HepG2 (cell line): ENCODE measurements around the gene OR6S1.

Experiments used
- CREB1 ChIP-seq, 2 experiments: fragments of 450-650 bp in 1 of 2; IDR thresholded peaks; 2 replicates each; pipeline ENCODE4 v1.6.1; 2016 to 2017; ENCODE audit warnings: control low read depth in 1 of 2, mild to moderate bottlenecking in 1 of 2, missing compliant biosample characterization in 1 of 2, missing genetic modification characterization in 1 of 2
- EHMT2 ChIP-seq: fragments of 200-600 bp; sonication (generic); IDR thresholded peaks from 2 replicates; pipeline ENCODE4 v1.7.0; 2017; ENCODE audit warnings: antibody characterized with exemption, low read depth, low read length, borderline replicate concordance
- SMAD9 ChIP-seq: sonication (generic); formaldehyde crosslinking; IDR thresholded peaks from 2 replicates; pipeline ENCODE4 v1.5.1; 2020; ENCODE audit warnings: mild to moderate bottlenecking, missing genetic modification reagents
- XRCC5 ChIP-seq: fragments of 200-400 bp; formaldehyde crosslinking; optimal IDR thresholded peaks from 2 replicates; pipeline ENCODE3; 2017; ENCODE audit warnings: mild to moderate bottlenecking, low read length
- ZNF274 ChIP-seq: sonication (generic); formaldehyde crosslinking; IDR thresholded peaks from 2 replicates; pipeline ENCODE4 v1.5.1; 2020; ENCODE audit warnings: mild to moderate bottlenecking, missing genetic modification reagents
- TF ChIP-seq, protein P1 (sequence below): sonication (generic); formaldehyde crosslinking; IDR thresholded peaks from 2 replicates; pipeline ENCODE4 v1.5.0; 2020; ENCODE audit warnings: mild to moderate bottlenecking, missing genetic modification reagents, moderate library complexity
- TF ChIP-seq, protein P2 (sequence below): sonication (generic); formaldehyde crosslinking; IDR thresholded peaks from 2 replicates; pipeline ENCODE4 v1.8.0; 2022; ENCODE audit warnings: low read depth, missing genetic modification reagents

DNA sequence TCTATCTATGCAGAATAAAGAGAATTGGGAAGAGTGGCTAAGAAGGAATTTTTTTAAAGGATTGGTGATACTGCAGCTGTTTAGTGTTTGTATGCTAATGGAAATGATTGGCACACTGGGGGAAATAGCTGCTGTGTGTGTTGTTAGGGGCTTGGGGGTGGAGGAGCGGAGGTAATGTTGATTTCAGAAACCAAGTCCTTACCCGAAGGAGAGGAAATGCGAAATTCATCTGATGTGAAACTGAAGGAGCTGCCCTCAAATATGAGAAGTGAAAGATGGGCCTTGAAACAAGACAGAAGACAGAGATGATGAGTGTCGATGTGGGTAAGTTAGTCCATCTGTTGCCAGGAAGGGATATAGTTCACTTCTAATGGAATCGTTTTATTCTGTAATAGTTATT is 29.1 kb downstream of the OR6S1 start:
- TF ChIP-seq, protein P1, sequence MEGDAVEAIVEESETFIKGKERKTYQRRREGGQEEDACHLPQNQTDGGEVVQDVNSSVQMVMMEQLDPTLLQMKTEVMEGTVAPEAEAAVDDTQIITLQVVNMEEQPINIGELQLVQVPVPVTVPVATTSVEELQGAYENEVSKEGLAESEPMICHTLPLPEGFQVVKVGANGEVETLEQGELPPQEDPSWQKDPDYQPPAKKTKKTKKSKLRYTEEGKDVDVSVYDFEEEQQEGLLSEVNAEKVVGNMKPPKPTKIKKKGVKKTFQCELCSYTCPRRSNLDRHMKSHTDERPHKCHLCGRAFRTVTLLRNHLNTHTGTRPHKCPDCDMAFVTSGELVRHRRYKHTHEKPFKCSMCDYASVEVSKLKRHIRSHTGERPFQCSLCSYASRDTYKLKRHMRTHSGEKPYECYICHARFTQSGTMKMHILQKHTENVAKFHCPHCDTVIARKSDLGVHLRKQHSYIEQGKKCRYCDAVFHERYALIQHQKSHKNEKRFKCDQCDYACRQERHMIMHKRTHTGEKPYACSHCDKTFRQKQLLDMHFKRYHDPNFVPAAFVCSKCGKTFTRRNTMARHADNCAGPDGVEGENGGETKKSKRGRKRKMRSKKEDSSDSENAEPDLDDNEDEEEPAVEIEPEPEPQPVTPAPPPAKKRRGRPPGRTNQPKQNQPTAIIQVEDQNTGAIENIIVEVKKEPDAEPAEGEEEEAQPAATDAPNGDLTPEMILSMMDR (CRISPR knock-in tag) = no peak
- TF ChIP-seq EHMT2 (no peak), ZNF274 (CRISPR knock-in tag) (no peak), SMAD9 (CRISPR knock-in tag) (no peak), XRCC5 (no peak), CREB1 (IDR thresholded peaks at IDR 0.05) (no peak), CREB1 (CRISPR knock-in tag; IDR thresholded peaks at IDR 0.05) (no peak)
- TF ChIP-seq, protein P2, sequence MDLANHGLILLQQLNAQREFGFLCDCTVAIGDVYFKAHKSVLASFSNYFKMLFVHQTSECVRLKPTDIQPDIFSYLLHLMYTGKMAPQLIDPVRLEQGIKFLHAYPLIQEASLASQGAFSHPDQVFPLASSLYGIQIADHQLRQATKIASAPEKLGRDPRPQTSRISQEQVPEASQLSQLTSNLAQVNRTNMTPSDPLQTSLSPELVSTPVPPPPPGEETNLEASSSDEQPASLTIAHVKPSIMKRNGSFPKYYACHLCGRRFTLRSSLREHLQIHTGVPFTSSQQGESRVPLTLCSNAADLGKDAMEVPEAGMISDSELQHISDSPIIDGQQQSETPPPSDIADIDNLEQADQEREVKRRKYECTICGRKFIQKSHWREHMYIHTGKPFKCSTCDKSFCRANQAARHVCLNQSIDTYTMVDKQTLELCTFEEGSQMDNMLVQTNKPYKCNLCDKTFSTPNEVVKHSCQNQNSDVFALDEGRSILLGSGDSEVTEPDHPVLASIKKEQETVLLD (CRISPR knock-in tag) = no peak
